Chondrocyte (in vitro differentiated cells): ENCODE data around the gene CCT5. TPM values are rescaled to one million over a fixed set of nuclear protein-coding genes. Genes with fewer than 3 reads are reported as not detected.
A peak's percentile ranks its signal among the peaks of the same experiment; 100 is the strongest.
"Not testable (repeated sequence)": the region's sequence is repeated elsewhere in the genome, so short reads cannot be mapped to it uniquely, and the experiment has no call there.

Experiments
- DNase-seq: peaks from one replicate; pipeline ENCODE4 v3.0.0; 2021; ENCODE audit warnings: mixed read lengths, low spot score
- H3K27ac Mint-ChIP-seq: one replicate; pipeline ENCODE4 v1.8.0; 2021; ENCODE audit warnings: mild to moderate bottlenecking, moderate library complexity, mixed read lengths; ENCODE audit not compliant: unreplicated experiment
- H3K27me3 Mint-ChIP-seq: 2 replicates; pipeline ENCODE4 v1.8.0; 2021; ENCODE audit warnings: low read depth, mixed read lengths
- H3K36me3 Mint-ChIP-seq: 2 replicates; pipeline ENCODE4 v1.8.0; 2021; ENCODE audit warnings: low read depth, mixed read lengths
- H3K4me1 Mint-ChIP-seq: 2 replicates; pipeline ENCODE4 v1.8.0; 2021; ENCODE audit warnings: low read depth, mild to moderate bottlenecking, mixed read lengths
- H3K4me3 Mint-ChIP-seq: one replicate; pipeline ENCODE4 v1.8.0; 2021; ENCODE audit warnings: mild to moderate bottlenecking, moderate library complexity, mixed read lengths; ENCODE audit not compliant: unreplicated experiment
- H3K9me3 Mint-ChIP-seq: 2 replicates; pipeline ENCODE4 v1.8.0; 2021; ENCODE audit warnings: low read depth, mixed read lengths
- CTCF ChIP-seq: fragments of 200-600 bp; sonication (generic); IDR thresholded peaks from 2 replicates; pipeline ENCODE4 v1.5.0; 2021; ENCODE audit warnings: antibody characterized with exemption, mild to moderate bottlenecking, moderate library complexity
- total RNA-seq: library from RNA; stranded (reverse); gene quantifications from 3 replicates; pipeline ENCODE4 v1.2.1, GENCODE V29; 2021

Gene CCT5
- total RNA-seq, 1 donor from 2014 or later = 161 TPM

GRCh38 chr5:10279328-10279727 lies 29.2 kb downstream of the CCT5 start:
- Mint-ChIP-seq H3K27ac (no peak overlapping the region), H3K9me3 (no peaks in the 10 kb centered on the region), H3K27me3 (no peaks in the 10 kb centered on the region), H3K4me3 (no peak overlapping the region), H3K36me3 (peaks cover 4% of the 10 kb centered on the region), H3K4me1 (peaks cover 7% of the 10 kb centered on the region)
- TF ChIP-seq CTCF = no peak
- DNase-seq = no peak

GRCh38 chr5:10279925-10280720 lies 30.0 kb downstream of the CCT5 start:
- no peak for DNase-seq

GRCh38 chr5:10283927-10284635 lies 34.0 kb downstream of the CCT5 start:
- H3K4me1 Mint-ChIP-seq = peaks cover 10% of the 10 kb centered on the region
- H3K4me3 Mint-ChIP-seq = no peak overlapping the region
- H3K36me3 Mint-ChIP-seq = peaks cover 6% of the 10 kb centered on the region
- no peaks in the 10 kb centered on the region for H3K9me3 Mint-ChIP-seq
- no peak overlapping the region for H3K27ac Mint-ChIP-seq
- DNase-seq = peak; percentile 90
- no peaks in the 10 kb centered on the region for H3K27me3 Mint-ChIP-seq
- peak; percentile 97 for TF ChIP-seq CTCF

More at GRCh38 chr5:10279925-10280720, 30.0 kb downstream of the CCT5 start:
- no peak overlapping the region for H3K27ac Mint-ChIP-seq
- no peak overlapping the region for H3K4me3 Mint-ChIP-seq
- no peak for TF ChIP-seq CTCF
- H3K27me3 Mint-ChIP-seq = no peaks in the 10 kb centered on the region
- peaks cover 10% of the 10 kb centered on the region for H3K4me1 Mint-ChIP-seq
- H3K36me3 Mint-ChIP-seq = peaks cover 4% of the 10 kb centered on the region
- H3K9me3 Mint-ChIP-seq = no peaks in the 10 kb centered on the region

GRCh38 chr5:10285362-10285761 lies 35.3 kb downstream of the CCT5 start:
- DNase-seq = peak; percentile 21
- Mint-ChIP-seq H3K27ac (peak overlapping the region; percentile 27), H3K4me1 (peaks cover 10% of the 10 kb centered on the region)
- not testable (repeated sequence) for H3K4me3 Mint-ChIP-seq, H3K9me3 Mint-ChIP-seq, H3K36me3 Mint-ChIP-seq, H3K27me3 Mint-ChIP-seq

- Mint-ChIP-seq H3K36me3 (peaks cover 8% of the 10 kb centered on the region), H3K27ac (no peak overlapping the region), H3K4me3 (no peak overlapping the region), H3K27me3 (no peaks in the 10 kb centered on the region), H3K9me3 (no peaks in the 10 kb centered on the region), H3K4me1 (peaks cover 10% of the 10 kb centered on the region)
- no peak for TF ChIP-seq CTCF
- peak; percentile 66 for DNase-seq
Observed at GRCh38 chr5:10286162-10286861, 36.2 kb downstream of the CCT5 start.
